HCT116 (cell line): Measurements from ENCODE around the gene COL4A4. TPM values are rescaled to one million over a fixed set of nuclear protein-coding genes. Genes with fewer than 3 reads are reported as not detected.

Source experiments
- ATAC-seq: fragments of 200-7000 bp; cut with Tn5 transposase; 2 replicates; pipeline ENCODE4 v1.9.1; 2020; ENCODE audit warnings: mild to moderate bottlenecking, moderate library complexity
- BruUV-seq: library from RNA; stranded (reverse); fragments of 400-500 nt; replicated peaks from 2 replicates; lab custom pipeline; 2021; lab: Mats Ljungman, UMichigan
- CTCF ChIA-PET: fragments of 300-600 bp; sonication (Branson Sonifier 250); formaldehyde crosslinking; loops from one replicate; lab custom pipeline; 2021; ENCODE audit warnings: antibody characterized with exemption; lab: Charles Lee
- POLR2A ChIA-PET: fragments of 300-600, 350-600 bp; sonication (Branson Sonifier 250); formaldehyde crosslinking; loops from one replicate; lab custom pipeline; 2021; ENCODE audit warnings: antibody characterized with exemption; lab: Charles Lee
- RAD21 ChIA-PET, 2 experiments: fragments of 300-600 bp; sonication (Branson Sonifier 250); formaldehyde crosslinking; loops; one replicate each; lab custom pipeline; 2023; ENCODE audit warnings: low total read pairs in 2 of 2; ENCODE audit not compliant: uncharacterized antibody in 2 of 2, unreplicated experiment in 2 of 2, low non-redundant PET in 1 of 2; lab: Charles Lee
- DNase-seq: peaks from one replicate; pipeline ENCODE4 v3.0.0-alpha.2; 2010; ENCODE audit warnings: low read depth, low spot score
- H2AFZ ChIP-seq: fragments of 200-600 bp; shearing (Covaris generic), sonication (generic); 2 replicates; pipeline ENCODE4 v1.6.1; 2017; ENCODE audit warnings: low read depth, mixed run types, mixed read lengths, antibody characterized with exemption, low read length; ENCODE audit not compliant: poor library complexity, severe bottlenecking
- H3K27ac ChIP-seq: 2 replicates; pipeline ENCODE4 v1.5.1; 2012; ENCODE audit warnings: low read depth, low read length
- H3K27me3 ChIP-seq: fragments of 200-600 bp; sonication (generic); 2 replicates; pipeline ENCODE4 v1.6.1; 2016; ENCODE audit warnings: mixed run types, low read length, mixed read lengths; ENCODE audit not compliant: insufficient read depth
- H3K36me3 ChIP-seq, 2 experiments: fragments of 200-500 bp in 1 of 2; fragments of 200-600 bp in 1 of 2; sonication (Bioruptor generic) in 1 of 2; sonication (generic) in 1 of 2; 2 replicates each; pipeline versions ENCODE4 v1.5.1 to v1.6.1; 2014 to 2016; ENCODE audit warnings: low read length in 2 of 2, inconsistent platforms in 1 of 2, mixed read lengths in 1 of 2, mixed run types in 1 of 2; ENCODE audit not compliant: insufficient read depth in 2 of 2, control insufficient read depth in 1 of 2
- H3K4me1 ChIP-seq, 2 experiments: fragments of 200-600 bp in 1 of 2; sonication (generic) in 1 of 2; 2 replicates each; pipeline versions ENCODE4 v1.5.1 to v1.6.1; 2012 to 2017; ENCODE audit warnings: low read length in 2 of 2, inconsistent platforms in 1 of 2, mild to moderate bottlenecking in 1 of 2, mixed read lengths in 1 of 2, mixed run types in 1 of 2, moderate library complexity in 1 of 2; ENCODE audit not compliant: insufficient read depth in 2 of 2, control insufficient read depth in 1 of 2
- H3K4me2 ChIP-seq: fragments of 200-600 bp; sonication (generic); 2 replicates; pipeline ENCODE4 v1.6.1; 2017; ENCODE audit warnings: mixed run types, low read length, mixed read lengths
- H3K4me3 ChIP-seq, 2 experiments: fragments of 200-600 bp in 1 of 2; sonication (generic) in 1 of 2; replicated peaks in 1 of 2; 2 replicates each; pipeline ENCODE4 v1.5.1; 2011 to 2016; ENCODE audit warnings: low read length in 2 of 2, control low read depth in 1 of 2, low read depth in 1 of 2, mild to moderate bottlenecking in 1 of 2, mixed read lengths in 1 of 2, mixed run types in 1 of 2
- H3K79me2 ChIP-seq: fragments of 200-600 bp; sonication (generic); 2 replicates; pipeline ENCODE4 v1.6.1; 2017; ENCODE audit warnings: mild to moderate bottlenecking, mixed run types, low read length, moderate library complexity, mixed read lengths; ENCODE audit not compliant: insufficient read depth
- H3K9ac ChIP-seq: fragments of 200-600 bp; sonication (generic); 2 replicates; pipeline ENCODE4 v1.6.1; 2016; ENCODE audit warnings: low read length, mixed read lengths
- H3K9me2 ChIP-seq: fragments of 200-600 bp; sonication (generic), shearing (Covaris generic); 2 replicates; pipeline ENCODE4 v1.6.1; 2017; ENCODE audit warnings: mixed run types, mild to moderate bottlenecking, moderate library complexity; ENCODE audit not compliant: insufficient read depth
- H3K9me3 ChIP-seq, 2 experiments: fragments of 200-500 bp in 1 of 2; fragments of 200-600 bp in 1 of 2; sonication (Bioruptor generic) in 1 of 2; sonication (generic) in 1 of 2; 2 replicates each; pipeline ENCODE4 v1.6.1; 2014 to 2017; ENCODE audit warnings: low read length in 2 of 2, mixed read lengths in 2 of 2, inconsistent platforms in 1 of 2, low read depth in 1 of 2, mild to moderate bottlenecking in 1 of 2, mixed run types in 1 of 2, moderate library complexity in 1 of 2; ENCODE audit not compliant: control insufficient read depth in 1 of 2, insufficient read depth in 1 of 2
- H4K20me1 ChIP-seq: fragments of 200-600 bp; sonication (generic), shearing (Covaris generic); 2 replicates; pipeline ENCODE4 v1.6.1; 2017; ENCODE audit warnings: mixed run types, mild to moderate bottlenecking, moderate library complexity; ENCODE audit not compliant: insufficient read depth
- CEBPB ChIP-seq: IDR thresholded peaks from 2 replicates; pipeline ENCODE4 v1.6.1; 2012; ENCODE audit warnings: low read depth
- EGR1 ChIP-seq: IDR thresholded peaks from 2 replicates; pipeline ENCODE4 v1.6.1; 2012; ENCODE audit warnings: low read depth
- EZH2 ChIP-seq: fragments of 200-600 bp; sonication (generic); IDR thresholded peaks from 2 replicates; pipeline ENCODE4 v1.6.1; 2017; ENCODE audit warnings: antibody characterized with exemption, mixed run types
- EZH2phosphoT487 ChIP-seq: fragments of 200-600 bp; IDR thresholded peaks from 2 replicates; pipeline ENCODE4 v1.6.1; 2018; ENCODE audit warnings: antibody characterized with exemption, borderline replicate concordance
- FOSL1 ChIP-seq: IDR thresholded peaks from 2 replicates; pipeline ENCODE4 v1.6.1; 2012; ENCODE audit warnings: low read depth
- JUND ChIP-seq: IDR thresholded peaks from 2 replicates; pipeline ENCODE4 v1.6.1; 2012
- POLR2A ChIP-seq: IDR thresholded peaks from 2 replicates; pipeline ENCODE4 v1.7.0; 2011; ENCODE audit warnings: borderline replicate concordance; ENCODE audit not compliant: insufficient read depth, insufficient read length; ENCODE audit errors: extremely low read depth
- POLR2AphosphoS5 ChIP-seq: IDR thresholded peaks from 2 replicates; pipeline ENCODE4 v1.6.1; 2011; ENCODE audit warnings: mild to moderate bottlenecking, low read depth, low read length, moderate library complexity
- RAD21 ChIP-seq: IDR thresholded peaks from 2 replicates; pipeline ENCODE4 v1.6.1; 2012; ENCODE audit warnings: low read depth, mild to moderate bottlenecking
- SIN3A ChIP-seq: IDR thresholded peaks from 2 replicates; pipeline ENCODE4 v1.6.1; 2012; ENCODE audit warnings: low read depth
- SP1 ChIP-seq: IDR thresholded peaks from 2 replicates; pipeline ENCODE4 v1.6.1; 2012; ENCODE audit warnings: low read depth
- SRF ChIP-seq: IDR thresholded peaks from 2 replicates; pipeline ENCODE4 v1.6.1; 2012; ENCODE audit warnings: low read depth
- TCF7L2 ChIP-seq: IDR thresholded peaks from 2 replicates; pipeline ENCODE4 v1.7.0; 2011; ENCODE audit warnings: borderline replicate concordance, inconsistent platforms; ENCODE audit not compliant: insufficient read depth, insufficient read length; ENCODE audit errors: extremely low read depth
- ZFX ChIP-seq: fragments of 450-650 bp; IDR thresholded peaks from 2 replicates; pipeline ENCODE4 v1.6.1; 2017
- ZNF274 ChIP-seq: fragments of 200-500 bp; sonication (Bioruptor generic); IDR thresholded peaks from 2 replicates; pipeline ENCODE4 v1.6.1; 2014; ENCODE audit warnings: mild to moderate bottlenecking, low read depth, low read length, inconsistent platforms
- intact Hi-C: fragments of 100-400 bp; cut with micrococcal nuclease; formaldehyde crosslinking; loops from 2 replicates; pipeline ENCODE4 v1.10.0; 2022
- total RNA-seq: library from RNA; stranded (reverse); gene quantifications from one replicate; pipeline ENCODE4 v1.2.1, GENCODE V29; 2021; ENCODE audit not compliant: unreplicated experiment
- TF ChIP-seq, protein P1 (sequence below): IDR thresholded peaks from 2 replicates; pipeline ENCODE4 v1.6.1; 2012
- TF ChIP-seq, protein P2 (sequence below): IDR thresholded peaks from 2 replicates; pipeline ENCODE4 v1.6.1; 2012
- TF ChIP-seq, protein P3 (sequence below), 3 experiments: fragments of 200-600 bp in 1 of 3; sonication (generic) in 1 of 3; IDR thresholded peaks in 2 of 3; conservative IDR thresholded peaks in 1 of 3; 2 replicates each; pipeline ENCODE4 v1.5.1; 2012 to 2017; ENCODE audit warnings: low read depth in 2 of 3, low read length in 2 of 3, antibody characterized with exemption in 1 of 3, borderline replicate concordance in 1 of 3, control low read depth in 1 of 3, mild to moderate bottlenecking in 1 of 3, mixed read lengths in 1 of 3, mixed run types in 1 of 3, moderate library complexity in 1 of 3; ENCODE audit not compliant: insufficient read depth in 1 of 3
- TF ChIP-seq, protein P4 (sequence below): IDR thresholded peaks from 2 replicates; pipeline ENCODE4 v1.6.1; 2011; ENCODE audit warnings: mild to moderate bottlenecking, low read length, moderate library complexity; ENCODE audit not compliant: insufficient replicate concordance; ENCODE audit errors: extremely low read depth
- TF ChIP-seq, protein P5 (sequence below): IDR thresholded peaks from 2 replicates; pipeline ENCODE4 v1.6.1; 2012; ENCODE audit warnings: low read depth

The COL4A4 gene
- total RNA-seq, 1 experiment from 2014 or later: 5.9 TPM

DNA sequence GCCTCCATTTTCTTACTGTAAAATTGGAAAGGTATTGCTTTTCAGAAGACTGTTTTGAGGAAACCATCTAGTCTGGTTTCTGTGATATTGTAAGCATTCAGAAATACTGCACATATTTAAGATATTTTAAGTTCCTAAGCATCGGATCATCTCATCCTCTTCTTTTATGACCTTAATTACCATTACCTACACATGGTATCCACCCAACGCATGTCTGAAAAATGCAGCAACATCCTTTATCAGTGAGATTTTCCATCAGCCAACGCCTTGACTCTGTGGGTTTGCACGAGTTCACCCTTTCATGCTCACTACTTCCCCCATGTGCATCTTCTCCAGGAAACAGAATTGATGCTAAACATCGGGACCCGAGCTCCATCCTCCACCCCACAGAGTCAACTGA is 84.3 kb downstream of the COL4A4 start:
- TF ChIP-seq RAD21: no peak
- TF ChIP-seq, protein P1, sequence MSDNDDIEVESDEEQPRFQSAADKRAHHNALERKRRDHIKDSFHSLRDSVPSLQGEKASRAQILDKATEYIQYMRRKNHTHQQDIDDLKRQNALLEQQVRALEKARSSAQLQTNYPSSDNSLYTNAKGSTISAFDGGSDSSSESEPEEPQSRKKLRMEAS: no peak
- TF ChIP-seq ZFX: no peak
- TF ChIP-seq, protein P2, sequence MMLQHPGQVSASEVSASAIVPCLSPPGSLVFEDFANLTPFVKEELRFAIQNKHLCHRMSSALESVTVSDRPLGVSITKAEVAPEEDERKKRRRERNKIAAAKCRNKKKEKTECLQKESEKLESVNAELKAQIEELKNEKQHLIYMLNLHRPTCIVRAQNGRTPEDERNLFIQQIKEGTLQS: no peak
- TF ChIP-seq, protein P3, sequence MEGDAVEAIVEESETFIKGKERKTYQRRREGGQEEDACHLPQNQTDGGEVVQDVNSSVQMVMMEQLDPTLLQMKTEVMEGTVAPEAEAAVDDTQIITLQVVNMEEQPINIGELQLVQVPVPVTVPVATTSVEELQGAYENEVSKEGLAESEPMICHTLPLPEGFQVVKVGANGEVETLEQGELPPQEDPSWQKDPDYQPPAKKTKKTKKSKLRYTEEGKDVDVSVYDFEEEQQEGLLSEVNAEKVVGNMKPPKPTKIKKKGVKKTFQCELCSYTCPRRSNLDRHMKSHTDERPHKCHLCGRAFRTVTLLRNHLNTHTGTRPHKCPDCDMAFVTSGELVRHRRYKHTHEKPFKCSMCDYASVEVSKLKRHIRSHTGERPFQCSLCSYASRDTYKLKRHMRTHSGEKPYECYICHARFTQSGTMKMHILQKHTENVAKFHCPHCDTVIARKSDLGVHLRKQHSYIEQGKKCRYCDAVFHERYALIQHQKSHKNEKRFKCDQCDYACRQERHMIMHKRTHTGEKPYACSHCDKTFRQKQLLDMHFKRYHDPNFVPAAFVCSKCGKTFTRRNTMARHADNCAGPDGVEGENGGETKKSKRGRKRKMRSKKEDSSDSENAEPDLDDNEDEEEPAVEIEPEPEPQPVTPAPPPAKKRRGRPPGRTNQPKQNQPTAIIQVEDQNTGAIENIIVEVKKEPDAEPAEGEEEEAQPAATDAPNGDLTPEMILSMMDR (IDR thresholded peaks at IDR 0.05 in 2 of 3, conservative IDR thresholded peaks at IDR 0.05 in 1 of 3; ENCODE audit: borderline replicate concordance in 1 of 3, insufficient read depth in 1 of 3, low read depth in 2 of 3, low read length in 2 of 3): no peak
- no peak for TF ChIP-seq EZH2phosphoT487
- TF ChIP-seq FOSL1: no peak
- no peak for TF ChIP-seq CEBPB
- no peak for TF ChIP-seq POLR2A
- TF ChIP-seq JUND: no peak
- TF ChIP-seq TCF7L2: no peak
- TF ChIP-seq POLR2AphosphoS5: no peak
- TF ChIP-seq SP1: no peak
- TF ChIP-seq EZH2: no peak
- no peak for TF ChIP-seq EGR1
- TF ChIP-seq SIN3A: no peak
- TF ChIP-seq ZNF274: no peak
- TF ChIP-seq, protein P4, sequence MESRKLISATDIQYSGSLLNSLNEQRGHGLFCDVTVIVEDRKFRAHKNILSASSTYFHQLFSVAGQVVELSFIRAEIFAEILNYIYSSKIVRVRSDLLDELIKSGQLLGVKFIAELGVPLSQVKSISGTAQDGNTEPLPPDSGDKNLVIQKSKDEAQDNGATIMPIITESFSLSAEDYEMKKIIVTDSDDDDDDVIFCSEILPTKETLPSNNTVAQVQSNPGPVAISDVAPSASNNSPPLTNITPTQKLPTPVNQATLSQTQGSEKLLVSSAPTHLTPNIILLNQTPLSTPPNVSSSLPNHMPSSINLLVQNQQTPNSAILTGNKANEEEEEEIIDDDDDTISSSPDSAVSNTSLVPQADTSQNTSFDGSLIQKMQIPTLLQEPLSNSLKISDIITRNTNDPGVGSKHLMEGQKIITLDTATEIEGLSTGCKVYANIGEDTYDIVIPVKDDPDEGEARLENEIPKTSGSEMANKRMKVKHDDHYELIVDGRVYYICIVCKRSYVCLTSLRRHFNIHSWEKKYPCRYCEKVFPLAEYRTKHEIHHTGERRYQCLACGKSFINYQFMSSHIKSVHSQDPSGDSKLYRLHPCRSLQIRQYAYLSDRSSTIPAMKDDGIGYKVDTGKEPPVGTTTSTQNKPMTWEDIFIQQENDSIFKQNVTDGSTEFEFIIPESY: no peak
- TF ChIP-seq, protein P5, sequence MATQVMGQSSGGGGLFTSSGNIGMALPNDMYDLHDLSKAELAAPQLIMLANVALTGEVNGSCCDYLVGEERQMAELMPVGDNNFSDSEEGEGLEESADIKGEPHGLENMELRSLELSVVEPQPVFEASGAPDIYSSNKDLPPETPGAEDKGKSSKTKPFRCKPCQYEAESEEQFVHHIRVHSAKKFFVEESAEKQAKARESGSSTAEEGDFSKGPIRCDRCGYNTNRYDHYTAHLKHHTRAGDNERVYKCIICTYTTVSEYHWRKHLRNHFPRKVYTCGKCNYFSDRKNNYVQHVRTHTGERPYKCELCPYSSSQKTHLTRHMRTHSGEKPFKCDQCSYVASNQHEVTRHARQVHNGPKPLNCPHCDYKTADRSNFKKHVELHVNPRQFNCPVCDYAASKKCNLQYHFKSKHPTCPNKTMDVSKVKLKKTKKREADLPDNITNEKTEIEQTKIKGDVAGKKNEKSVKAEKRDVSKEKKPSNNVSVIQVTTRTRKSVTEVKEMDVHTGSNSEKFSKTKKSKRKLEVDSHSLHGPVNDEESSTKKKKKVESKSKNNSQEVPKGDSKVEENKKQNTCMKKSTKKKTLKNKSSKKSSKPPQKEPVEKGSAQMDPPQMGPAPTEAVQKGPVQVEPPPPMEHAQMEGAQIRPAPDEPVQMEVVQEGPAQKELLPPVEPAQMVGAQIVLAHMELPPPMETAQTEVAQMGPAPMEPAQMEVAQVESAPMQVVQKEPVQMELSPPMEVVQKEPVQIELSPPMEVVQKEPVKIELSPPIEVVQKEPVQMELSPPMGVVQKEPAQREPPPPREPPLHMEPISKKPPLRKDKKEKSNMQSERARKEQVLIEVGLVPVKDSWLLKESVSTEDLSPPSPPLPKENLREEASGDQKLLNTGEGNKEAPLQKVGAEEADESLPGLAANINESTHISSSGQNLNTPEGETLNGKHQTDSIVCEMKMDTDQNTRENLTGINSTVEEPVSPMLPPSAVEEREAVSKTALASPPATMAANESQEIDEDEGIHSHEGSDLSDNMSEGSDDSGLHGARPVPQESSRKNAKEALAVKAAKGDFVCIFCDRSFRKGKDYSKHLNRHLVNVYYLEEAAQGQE: no peak
- no peak for TF ChIP-seq SRF
- TF ChIP-seq, all 23 proteins: peak for 0
- Histone ChIP-seq H3K79me2 (no peaks in the 10 kb centered on the region), H3K9ac (no peak overlapping the region), H3K27me3 (no peaks in the 10 kb centered on the region), H3K36me3 (no peaks in the 10 kb centered on the region), H3K4me2 (no peak overlapping the region), H2AFZ (no peak overlapping the region), H3K4me1 (no peaks in the 10 kb centered on the region), H4K20me1 (no peaks in the 10 kb centered on the region), H3K9me3 (no peaks in the 10 kb centered on the region), H3K4me3 (no peak overlapping the region), H3K27ac (no peak overlapping the region), H3K9me2 (no peaks in the 10 kb centered on the region)
- no TSS peak for BruUV-seq
- ChIA-PET CTCF (no interaction called here), POLR2A (no interaction called here), RAD21 (no interaction called here)
- intact Hi-C loops: no loop called here
- DNase-seq (no peak), ATAC-seq (no peak)
